CD4-positive, alpha-beta memory T cell (primary cell): ENCODE measurements around the gene TPD52L2. TPM values are rescaled to one million over a fixed set of nuclear protein-coding genes. Genes with fewer than 3 reads are reported as not detected.

Experiments used
- CTCF ChIA-PET: fragments of 350-600 bp; sonication (Branson Sonifier 250); formaldehyde crosslinking; loops from one replicate; lab custom pipeline; 2021; ENCODE audit warnings: inconsistent platforms; ENCODE audit not compliant: partially characterized antibody; lab: Charles Lee
- POLR2A ChIA-PET: fragments of 350-600 bp; sonication (Branson Sonifier 250); formaldehyde crosslinking; loops from one replicate; lab custom pipeline; 2021; ENCODE audit not compliant: partially characterized antibody; lab: Charles Lee
- DNase-seq, 5 donors: peaks; one replicate each; pipeline versions ENCODE4 v3.0.0 to v3.0.0-alpha.2; 2020 to 2022; ENCODE audit warnings: mixed read lengths in 1 of 5
- H3K27ac ChIP-seq: one replicate; pipeline ENCODE4 v1.7.0; 2013; ENCODE audit warnings: low read depth, low read length
- H3K27me3 ChIP-seq: 2 replicates; pipeline ENCODE4 v1.7.0; 2013; ENCODE audit warnings: mild to moderate bottlenecking, low read length, moderate library complexity; ENCODE audit not compliant: insufficient read depth
- H3K36me3 ChIP-seq: 2 replicates; pipeline ENCODE4 v1.7.0; 2013; ENCODE audit warnings: mild to moderate bottlenecking, low read length, moderate library complexity; ENCODE audit not compliant: insufficient read depth
- H3K4me1 ChIP-seq: 2 replicates; pipeline ENCODE4 v1.7.0; 2013; ENCODE audit warnings: mild to moderate bottlenecking, low read length, moderate library complexity; ENCODE audit not compliant: insufficient read depth
- H3K4me3 ChIP-seq, 2 donors: one replicate each; pipeline ENCODE4 v1.7.0; 2013; ENCODE audit warnings: low read length in 2 of 2, mild to moderate bottlenecking in 1 of 2
- H3K9me3 ChIP-seq, 2 donors: one replicate each; pipeline ENCODE4 v1.7.0; 2013; ENCODE audit warnings: low read length in 2 of 2, control low read depth in 1 of 2; ENCODE audit not compliant: control insufficient read depth in 1 of 2
- H3K27ac Mint-ChIP-seq, 7 donors: one replicate each; pipeline ENCODE4 v1.8.0; 2020 to 2021; ENCODE audit warnings: mixed read lengths in 7 of 7, mild to moderate bottlenecking in 6 of 7, inconsistent platforms in 3 of 7, moderate library complexity in 3 of 7
- H3K27me3 Mint-ChIP-seq, 2 donors: one replicate each; pipeline ENCODE4 v1.8.0; 2020 to 2021; ENCODE audit warnings: mixed read lengths in 2 of 2
- H3K36me3 Mint-ChIP-seq, 2 donors: one replicate each; pipeline ENCODE4 v1.8.0; 2020 to 2021; ENCODE audit warnings: mixed read lengths in 2 of 2, inconsistent platforms in 1 of 2, mild to moderate bottlenecking in 1 of 2
- H3K4me1 Mint-ChIP-seq, 4 donors: one replicate each; pipeline ENCODE4 v1.8.0; 2020 to 2021; ENCODE audit warnings: mixed read lengths in 4 of 4, mild to moderate bottlenecking in 1 of 4
- H3K4me3 Mint-ChIP-seq, 8 donors: one replicate each; pipeline ENCODE4 v1.8.0; 2020 to 2021; ENCODE audit warnings: mixed read lengths in 8 of 8, mild to moderate bottlenecking in 7 of 8, moderate library complexity in 6 of 8, inconsistent platforms in 3 of 8
- H3K9me3 Mint-ChIP-seq, 8 donors: one replicate each; pipeline ENCODE4 v1.8.0; 2020 to 2021; ENCODE audit warnings: mixed read lengths in 8 of 8, mild to moderate bottlenecking in 5 of 8, inconsistent platforms in 3 of 8, moderate library complexity in 1 of 8
- intact Hi-C: fragments of 100-400 bp; cut with micrococcal nuclease; formaldehyde crosslinking; loops from one replicate; pipeline ENCODE4 v1.15.1; 2023
- polyA plus RNA-seq, 2 donors: library from polyadenylated mRNA; unstranded; fragments of 300-500 nt; fragmentation: Illumina TruSeq; gene quantifications; one replicate each; pipeline ENCODE4 v1.2.3, GENCODE V29; 2021
- total RNA-seq, 2 experiments: library from RNA; stranded (reverse); gene quantifications; one replicate each; pipeline ENCODE4 v1.2.3, GENCODE V29; 2021

Gene TPD52L2
- total and polyA plus RNA-seq, 4 experiments from 2014 or later: 44.4 to 76.1 (median 55.6) TPM

DNA sequence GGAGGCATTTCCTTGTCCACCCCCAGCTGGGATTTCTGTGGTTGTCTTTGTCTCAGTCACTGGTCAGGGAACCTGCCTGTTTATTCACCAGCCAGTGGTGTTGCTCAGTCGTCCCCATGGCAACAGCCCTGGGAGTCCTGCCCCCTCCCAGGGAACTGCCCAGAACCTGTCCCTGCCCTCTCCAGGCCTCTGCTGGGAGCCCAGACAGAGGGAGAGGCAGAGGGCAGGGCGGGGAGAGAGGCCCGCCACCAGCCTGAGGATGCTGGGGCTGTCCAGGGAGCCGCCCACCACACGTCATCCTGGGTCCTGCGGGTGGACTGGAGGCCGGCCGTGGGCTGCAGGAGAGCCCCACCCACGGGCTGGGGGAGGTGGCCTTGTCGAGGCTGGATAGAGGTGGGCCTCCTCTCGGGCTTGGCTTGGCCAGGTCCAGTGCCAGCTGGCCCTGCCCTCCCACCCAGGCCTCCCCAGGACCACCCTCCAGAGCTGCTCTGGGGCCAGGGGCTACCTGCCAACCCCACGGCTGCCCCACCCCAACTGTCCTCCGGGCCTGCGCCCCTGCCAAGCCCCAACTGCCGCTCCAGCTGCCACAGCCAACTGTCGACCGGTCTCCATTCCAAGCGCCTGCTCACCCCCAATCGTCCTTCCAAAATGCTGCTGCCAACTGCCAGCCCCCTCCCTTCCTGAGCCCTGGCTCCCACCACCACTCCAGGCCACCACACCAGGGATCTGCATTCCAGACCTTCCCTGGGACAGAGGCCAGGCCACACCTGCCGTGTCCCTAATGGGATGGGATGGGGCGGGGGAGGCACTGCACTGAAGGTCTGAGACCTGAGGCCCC lies 29.8 kb upstream of the TPD52L2 start:
- Mint-ChIP-seq H3K4me3 (peak overlapping the region in 1 of 8 donors; percentile 35), H3K4me1 (peaks cover 0 to 4% (median under 1%) of the 10 kb centered on the region in 4 donors), H3K9me3 (peaks cover 0 to 2% (median 0%) of the 10 kb centered on the region in 8 donors), H3K36me3 (no peaks in the 10 kb centered on the region), H3K27me3 (peaks cover 2 to 5% of the 10 kb centered on the region in 2 donors), H3K27ac (no peak overlapping the region)
- POLR2A ChIA-PET: no interaction called here
- DNase-seq: no peak
- no peaks in the 10 kb centered on the region for H3K4me1 ChIP-seq
- no peaks in the 10 kb centered on the region for H3K36me3 ChIP-seq
- H3K4me3 ChIP-seq: no peak overlapping the region
- CTCF ChIA-PET: no interaction called here
- H3K27me3 ChIP-seq: no peaks in the 10 kb centered on the region
- no peak overlapping the region for H3K27ac ChIP-seq
- intact Hi-C loops: no loop called here
- no peaks in the 10 kb centered on the region for H3K9me3 ChIP-seq

DNA sequence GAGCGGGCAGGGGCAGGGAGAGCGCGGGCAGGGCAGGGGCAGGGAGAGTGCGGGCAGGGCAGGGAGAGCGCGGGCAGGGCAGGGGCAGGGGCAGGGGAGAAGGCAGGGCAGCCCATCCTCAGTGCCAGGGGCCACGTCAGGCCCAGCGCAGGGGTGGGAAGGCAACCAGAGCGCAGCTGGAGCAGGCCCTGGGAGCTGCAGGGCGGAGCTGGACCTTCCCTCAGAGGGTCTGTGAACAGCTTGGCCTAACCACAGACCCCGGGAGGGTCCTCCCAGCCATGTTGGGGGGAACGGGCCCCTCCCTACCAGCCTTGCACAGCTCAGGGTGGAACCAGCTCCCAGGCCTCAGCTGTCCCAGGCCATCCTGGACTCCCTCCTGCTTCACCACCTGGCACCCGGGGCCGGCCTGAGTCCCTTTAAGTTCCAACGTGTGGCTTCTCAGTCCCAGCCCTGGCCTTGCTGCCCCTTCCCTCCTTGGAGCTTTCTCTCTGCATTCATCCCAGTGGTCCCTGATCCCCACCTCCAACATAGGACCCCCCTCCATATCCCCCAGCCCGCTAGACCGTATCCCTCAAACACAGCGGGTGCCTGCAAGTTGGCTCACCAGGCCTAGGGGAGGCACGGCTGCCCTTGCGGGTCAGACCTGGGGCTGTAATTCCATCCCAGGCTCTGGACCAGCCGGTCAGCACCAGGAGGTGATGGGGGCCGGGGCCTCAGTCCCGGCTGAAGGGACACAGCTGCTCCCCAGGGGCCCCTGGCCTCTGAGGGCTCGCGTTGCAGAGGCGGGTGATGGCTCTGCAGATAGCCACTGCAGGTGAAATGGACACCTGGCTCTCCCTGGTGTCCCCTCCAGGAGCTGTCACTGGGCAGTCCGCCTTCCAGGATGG lies 28.4 kb upstream of the TPD52L2 start:
- intact Hi-C loops: no loop called here
- Histone ChIP-seq H3K9me3 (no peaks in the 10 kb centered on the region), H3K27ac (no peak overlapping the region), H3K4me1 (no peaks in the 10 kb centered on the region), H3K36me3 (no peaks in the 10 kb centered on the region), H3K4me3 (no peak overlapping the region), H3K27me3 (no peaks in the 10 kb centered on the region)
- Mint-ChIP-seq H3K27me3 (peaks cover 5% of the 10 kb centered on the region in 2 donors), H3K9me3 (peaks cover 0 to 2% (median 0%) of the 10 kb centered on the region in 8 donors), H3K4me1 (peaks cover 0 to 3% (median under 1%) of the 10 kb centered on the region in 4 donors), H3K4me3 (no peak overlapping the region), H3K27ac (no peak overlapping the region), H3K36me3 (no peaks in the 10 kb centered on the region)
- no peak for DNase-seq
- ChIA-PET CTCF (no interaction called here), POLR2A (no interaction called here)

DNA sequence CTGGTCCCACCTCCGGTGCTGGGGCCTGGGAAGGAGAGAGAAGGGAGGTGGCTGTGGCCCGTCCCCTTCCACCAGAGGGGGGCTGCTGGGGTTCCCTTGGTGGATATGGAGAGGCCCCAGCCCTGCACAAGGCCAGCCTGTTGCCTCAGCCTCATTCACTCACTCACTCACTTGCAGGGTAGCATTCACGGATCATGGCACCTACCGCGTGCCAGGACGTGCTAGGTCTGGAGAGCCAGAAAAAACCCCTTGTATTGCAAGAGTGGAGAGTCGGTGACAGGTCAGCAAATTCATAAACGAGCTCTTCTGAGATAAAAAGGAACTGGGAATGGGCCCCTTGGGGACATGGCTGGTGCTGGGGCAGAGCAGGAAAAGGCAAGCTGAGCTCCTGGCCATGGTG lies 27.6 kb upstream of the TPD52L2 start:
- H3K27ac Mint-ChIP-seq: no peak overlapping the region
- ChIA-PET POLR2A (no interaction called here), CTCF (no interaction called here)
- intact Hi-C loops: no loop called here
- no peak for DNase-seq
- H3K4me1 Mint-ChIP-seq: peaks cover 1 to 10% (median 4%) of the 10 kb centered on the region in 4 donors
- H3K9me3 Mint-ChIP-seq: peaks cover 0 to 2% (median 0%) of the 10 kb centered on the region in 8 donors
- no peak overlapping the region for H3K4me3 Mint-ChIP-seq
- H3K27ac ChIP-seq: no peak overlapping the region
- H3K36me3 ChIP-seq: no peaks in the 10 kb centered on the region
- peaks cover 8% of the 10 kb centered on the region in 2 donors for H3K27me3 Mint-ChIP-seq
- no peaks in the 10 kb centered on the region for H3K9me3 ChIP-seq
- no peaks in the 10 kb centered on the region for H3K27me3 ChIP-seq
- no peaks in the 10 kb centered on the region for H3K36me3 Mint-ChIP-seq
- H3K4me3 ChIP-seq: no peak overlapping the region
- no peaks in the 10 kb centered on the region for H3K4me1 ChIP-seq

DNA sequence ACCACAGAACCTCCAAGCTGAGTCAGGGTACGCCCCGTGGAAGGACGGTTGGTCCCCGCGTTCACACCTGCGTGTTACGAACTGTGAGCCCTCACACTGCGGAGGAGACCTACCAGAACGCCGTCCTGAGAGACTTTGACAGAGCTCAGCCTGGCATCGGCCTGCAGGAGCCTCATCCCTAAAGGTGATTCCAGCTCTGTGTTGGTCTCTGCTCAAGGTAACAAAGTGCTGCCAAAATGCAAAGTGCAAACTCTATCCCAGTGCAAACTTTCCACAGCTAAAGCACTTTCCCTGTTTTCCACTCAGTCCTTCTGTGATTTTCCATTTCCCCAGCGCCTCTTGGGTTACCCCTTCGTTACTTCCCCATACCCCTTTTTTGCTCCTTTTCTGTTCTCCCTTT lies 25.4 kb upstream of the TPD52L2 start:
- Histone ChIP-seq H3K36me3 (no peaks in the 10 kb centered on the region), H3K9me3 (no peaks in the 10 kb centered on the region), H3K27ac (no peak overlapping the region), H3K4me3 (no peak overlapping the region), H3K27me3 (peaks cover 15% of the 10 kb centered on the region), H3K4me1 (peaks cover 10% of the 10 kb centered on the region)
- Mint-ChIP-seq H3K27me3 (peaks cover 17 to 18% of the 10 kb centered on the region in 2 donors), H3K36me3 (no peaks in the 10 kb centered on the region), H3K4me1 (peaks cover 5 to 23% (median 13%) of the 10 kb centered on the region in 4 donors), H3K27ac (no peak overlapping the region), H3K9me3 (peaks cover 0 to 2% (median 0%) of the 10 kb centered on the region in 8 donors), H3K4me3 (no peak overlapping the region)
- ChIA-PET POLR2A (no interaction called here), CTCF (no interaction called here)
- no peak for DNase-seq
- intact Hi-C loops: no loop called here

DNA sequence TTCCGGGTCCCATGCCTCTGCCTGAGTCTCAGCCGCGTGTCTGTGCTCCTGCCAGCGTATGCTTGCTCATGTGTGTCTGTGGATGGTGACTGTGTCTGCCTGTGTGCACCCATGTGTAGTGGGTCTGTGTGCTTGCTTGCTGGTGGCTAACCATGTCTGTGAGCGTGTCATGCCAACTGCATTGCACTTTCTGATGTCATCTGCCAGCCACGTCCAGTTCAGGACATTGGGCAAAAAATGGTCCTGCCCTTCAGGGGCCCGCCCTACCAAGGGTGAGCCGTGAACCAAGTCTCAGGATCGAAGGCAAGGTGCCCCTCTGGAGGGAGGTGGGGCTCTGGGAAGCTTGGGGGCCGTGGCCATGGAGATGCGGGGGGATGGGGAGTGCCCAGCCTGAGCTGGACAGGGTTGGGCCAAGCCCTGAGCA lies 24.7 kb upstream of the TPD52L2 start:
- intact Hi-C loops: no loop called here
- H3K36me3 Mint-ChIP-seq: no peaks in the 10 kb centered on the region
- Histone ChIP-seq H3K9me3 (no peaks in the 10 kb centered on the region), H3K4me1 (peaks cover 16% of the 10 kb centered on the region), H3K27ac (no peak overlapping the region), H3K4me3 (no peak overlapping the region), H3K27me3 (peaks cover 16% of the 10 kb centered on the region), H3K36me3 (no peaks in the 10 kb centered on the region)
- peak overlapping the region in 1 of 7 donors; percentile 68 for H3K27ac Mint-ChIP-seq
- H3K4me1 Mint-ChIP-seq: peaks cover 5 to 25% (median 17%) of the 10 kb centered on the region in 4 donors
- POLR2A ChIA-PET: no interaction called here
- peaks cover 0 to 2% (median 0%) of the 10 kb centered on the region in 8 donors for H3K9me3 Mint-ChIP-seq
- CTCF ChIA-PET: no interaction called here
- H3K4me3 Mint-ChIP-seq: no peak overlapping the region
- H3K27me3 Mint-ChIP-seq: peaks cover 17 to 18% of the 10 kb centered on the region in 2 donors
- DNase-seq: no peak

DNA sequence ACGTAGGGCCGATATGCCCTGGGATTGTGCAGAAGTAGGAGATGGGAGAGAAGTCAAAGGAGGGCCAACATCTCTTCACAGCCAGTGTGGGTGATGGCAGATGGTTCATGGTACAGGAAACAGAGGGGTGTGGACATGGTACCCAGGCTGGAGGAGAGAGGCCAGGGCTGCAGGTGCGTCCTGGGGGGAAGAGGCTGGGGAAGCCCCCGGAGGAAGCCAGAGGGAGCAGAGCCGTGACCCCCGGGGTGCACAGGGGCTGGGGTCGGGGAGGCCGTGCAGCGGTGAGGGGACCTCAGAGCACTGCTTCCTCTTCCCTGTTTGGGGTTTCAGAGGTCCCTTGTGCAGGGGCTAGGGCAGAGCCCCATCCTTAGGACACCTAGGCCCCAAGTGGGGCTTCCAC lies 22.8 kb upstream of the TPD52L2 start:
- peaks cover 7 to 25% (median 17%) of the 10 kb centered on the region in 4 donors for H3K4me1 Mint-ChIP-seq
- H3K27ac ChIP-seq: no peak overlapping the region
- peaks cover 26% of the 10 kb centered on the region for H3K27me3 ChIP-seq
- H3K4me3 ChIP-seq: no peak overlapping the region
- ChIA-PET POLR2A (no interaction called here), CTCF (no interaction called here)
- no peak for DNase-seq
- H3K27ac Mint-ChIP-seq: no peak overlapping the region
- no peaks in the 10 kb centered on the region for H3K36me3 ChIP-seq
- H3K36me3 Mint-ChIP-seq: no peaks in the 10 kb centered on the region
- peaks cover 25% of the 10 kb centered on the region for H3K4me1 ChIP-seq
- peaks cover 19% of the 10 kb centered on the region in 2 donors for H3K27me3 Mint-ChIP-seq
- H3K9me3 ChIP-seq: no peaks in the 10 kb centered on the region
- H3K4me3 Mint-ChIP-seq: peak overlapping the region in 3 of 8 donors; percentile 6 to 52 (median 43)
- intact Hi-C loops: no loop called here
- no peaks in the 10 kb centered on the region for H3K9me3 Mint-ChIP-seq

DNA sequence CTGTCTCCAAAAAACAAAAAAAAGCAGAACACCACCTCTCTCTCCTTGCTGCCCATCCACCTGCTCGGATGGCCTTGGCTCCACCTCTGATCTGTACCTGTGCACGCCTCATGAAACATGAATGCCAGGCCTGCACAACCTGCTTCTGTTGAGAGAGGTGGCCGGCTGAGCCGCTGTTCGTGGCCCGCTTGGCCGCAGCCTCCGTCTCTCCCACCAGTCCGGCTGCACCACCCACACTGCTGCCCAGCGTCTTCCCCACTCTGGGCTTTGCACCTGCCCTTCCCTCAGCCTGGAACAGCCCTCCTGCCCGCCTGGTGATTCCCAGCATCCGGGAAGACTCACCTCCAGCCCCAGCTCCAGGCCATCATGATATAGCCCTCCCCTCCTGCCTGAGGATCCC lies 21.8 kb upstream of the TPD52L2 start:
- Mint-ChIP-seq H3K27ac (no peak overlapping the region), H3K9me3 (no peaks in the 10 kb centered on the region), H3K4me3 (no peak overlapping the region), H3K4me1 (peaks cover 7 to 24% (median 15%) of the 10 kb centered on the region in 4 donors), H3K36me3 (no peaks in the 10 kb centered on the region), H3K27me3 (peaks cover 16 to 19% of the 10 kb centered on the region in 2 donors)
- ChIA-PET POLR2A (no interaction called here), CTCF (no interaction called here)
- no peak for DNase-seq
- intact Hi-C loops: no loop called here
- Histone ChIP-seq H3K27ac (no peak overlapping the region), H3K9me3 (no peaks in the 10 kb centered on the region), H3K4me1 (peaks cover 33% of the 10 kb centered on the region), H3K27me3 (peaks cover 31% of the 10 kb centered on the region), H3K4me3 (no peak overlapping the region), H3K36me3 (no peaks in the 10 kb centered on the region)
